Vagina (tissue), 2 donors: ENCODE data around the gene SLC6A8.

Experiments
- CTCF ChIP-seq, 3 experiments: fragments of 450-650 bp in 2 of 3; fragments of 200-600 bp in 1 of 3; sonication (generic) in 1 of 3; IDR thresholded peaks; one replicate each; pipeline ENCODE4 v1.5.1; 2017 to 2019; ENCODE audit warnings: antibody characterized with exemption in 3 of 3, mild to moderate bottlenecking in 2 of 3, moderate library complexity in 2 of 3
- POLR2A ChIP-seq, 2 donors: fragments of 450-650 bp; IDR thresholded peaks; one replicate each; pipeline ENCODE4 v1.6.1; 2017; ENCODE audit warnings: antibody characterized with exemption in 2 of 2, mild to moderate bottlenecking in 2 of 2, moderate library complexity in 2 of 2
- POLR2AphosphoS5 ChIP-seq, 2 donors: sonication (generic); formaldehyde crosslinking; IDR thresholded peaks; one replicate each; pipeline ENCODE4 v1.9.0; 2017; ENCODE audit warnings: antibody characterized with exemption in 2 of 2, mild to moderate bottlenecking in 2 of 2, low read depth in 1 of 2; ENCODE audit not compliant: insufficient read depth in 1 of 2

- TF ChIP-seq CTCF (IDR thresholded peaks at IDR 0.05) (no peak), POLR2AphosphoS5 (IDR thresholded peaks at IDR 0.05; ENCODE audit: insufficient read depth in 1 of 2, low read depth in 1 of 2) (no peak), POLR2A (IDR thresholded peaks at IDR 0.05) (no peak)
These were observed 44.1 kb downstream of the SLC6A8 start for GRCh38 chrX:153731845-153732215.
